Measurements from ENCODE around the gene JUP. TPM values are rescaled to one million over a fixed set of nuclear protein-coding genes. Genes with fewer than 3 reads are reported as not detected.
A peak's percentile ranks its signal among the peaks of the same experiment; 100 is the strongest.

The JUP gene
- total RNA-seq, 1 donor from 2014 or later: 330 TPM

GRCh38 chr17:41738801-41739112 is 47.8 kb downstream of the JUP start:
- Mint-ChIP-seq H3K4me3 (ENCODE audit: unreplicated experiment) (no peak overlapping the region), H3K27me3 (ENCODE audit: unreplicated experiment) (peaks cover 6% of the 10 kb centered on the region), H3K27ac (ENCODE audit: unreplicated experiment) (no peak overlapping the region), H3K4me1 (ENCODE audit: unreplicated experiment) (peaks cover 18% of the 10 kb centered on the region), H3K36me3 (ENCODE audit: low read depth, unreplicated experiment) (peaks cover 4% of the 10 kb centered on the region), H3K9me3 (ENCODE audit: unreplicated experiment) (no peaks in the 10 kb centered on the region)
- no peak for DNase-seq (ENCODE audit: low spot score)
- no peak for TF ChIP-seq CTCF (IDR thresholded peaks at IDR 0.05; ENCODE audit: unreplicated experiment)

GRCh38 chr17:41738077-41738800 is 48.3 kb downstream of the JUP start:
- Mint-ChIP-seq H3K27ac (ENCODE audit: unreplicated experiment) (no peak overlapping the region), H3K9me3 (ENCODE audit: unreplicated experiment) (no peaks in the 10 kb centered on the region), H3K27me3 (ENCODE audit: unreplicated experiment) (peaks cover 6% of the 10 kb centered on the region), H3K4me1 (ENCODE audit: unreplicated experiment) (peaks cover 21% of the 10 kb centered on the region), H3K36me3 (ENCODE audit: low read depth, unreplicated experiment) (peaks cover 8% of the 10 kb centered on the region), H3K4me3 (ENCODE audit: unreplicated experiment) (no peak overlapping the region)
- DNase-seq (ENCODE audit: low spot score): peak; percentile 87
- peak; percentile 97 for TF ChIP-seq CTCF (IDR thresholded peaks at IDR 0.05; ENCODE audit: unreplicated experiment)

DNA sequence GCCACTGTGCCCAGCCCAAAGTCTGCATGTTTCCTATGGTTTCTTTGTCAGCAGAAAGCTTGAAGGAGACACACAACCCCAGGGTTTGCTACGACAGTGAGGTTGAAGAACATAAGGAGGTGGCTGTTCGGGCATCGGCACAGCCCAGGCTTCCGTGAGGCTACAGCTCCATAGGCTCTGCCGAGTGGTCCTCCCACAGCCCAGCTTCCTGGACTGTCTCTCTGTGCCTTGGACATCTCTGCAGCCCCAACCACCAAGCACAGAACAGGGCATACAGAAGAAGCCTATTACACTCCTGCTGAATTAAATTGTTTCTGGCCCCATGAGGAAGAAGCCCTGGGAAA is 48.9 kb downstream of the JUP start:
- H3K36me3 Mint-ChIP-seq (ENCODE audit: low read depth, unreplicated experiment): peaks cover 8% of the 10 kb centered on the region
- H3K4me1 Mint-ChIP-seq (ENCODE audit: unreplicated experiment): peaks cover 21% of the 10 kb centered on the region
- no peak overlapping the region for H3K27ac Mint-ChIP-seq (ENCODE audit: unreplicated experiment)
- H3K9me3 Mint-ChIP-seq (ENCODE audit: unreplicated experiment): no peaks in the 10 kb centered on the region
- no peak overlapping the region for H3K4me3 Mint-ChIP-seq (ENCODE audit: unreplicated experiment)
- no peak for DNase-seq (ENCODE audit: low spot score)
- TF ChIP-seq CTCF (IDR thresholded peaks at IDR 0.05; ENCODE audit: unreplicated experiment): no peak
- peaks cover 6% of the 10 kb centered on the region for H3K27me3 Mint-ChIP-seq (ENCODE audit: unreplicated experiment)

GRCh38 chr17:41736983-41737679 is 49.4 kb downstream of the JUP start:
- peaks cover 8% of the 10 kb centered on the region for H3K36me3 Mint-ChIP-seq (ENCODE audit: low read depth, unreplicated experiment)
- no peak for DNase-seq (ENCODE audit: low spot score)
- no peaks in the 10 kb centered on the region for H3K9me3 Mint-ChIP-seq (ENCODE audit: unreplicated experiment)
- H3K4me1 Mint-ChIP-seq (ENCODE audit: unreplicated experiment): peaks cover 21% of the 10 kb centered on the region
- TF ChIP-seq CTCF (IDR thresholded peaks at IDR 0.05; ENCODE audit: unreplicated experiment): no peak
- no peak overlapping the region for H3K27ac Mint-ChIP-seq (ENCODE audit: unreplicated experiment)
- no peak overlapping the region for H3K4me3 Mint-ChIP-seq (ENCODE audit: unreplicated experiment)
- H3K27me3 Mint-ChIP-seq (ENCODE audit: unreplicated experiment): peaks cover 6% of the 10 kb centered on the region

- peak overlapping the region; percentile 49 for H3K4me3 Mint-ChIP-seq (ENCODE audit: unreplicated experiment)
- DNase-seq (ENCODE audit: low spot score): no peak
- H3K9me3 Mint-ChIP-seq (ENCODE audit: unreplicated experiment): no peaks in the 10 kb centered on the region
- H3K36me3 Mint-ChIP-seq (ENCODE audit: low read depth, unreplicated experiment): peaks cover 13% of the 10 kb centered on the region
- peaks cover 28% of the 10 kb centered on the region for H3K4me1 Mint-ChIP-seq (ENCODE audit: unreplicated experiment)
- H3K27me3 Mint-ChIP-seq (ENCODE audit: unreplicated experiment): peaks cover 3% of the 10 kb centered on the region
- H3K27ac Mint-ChIP-seq (ENCODE audit: unreplicated experiment): no peak overlapping the region
- TF ChIP-seq CTCF (IDR thresholded peaks at IDR 0.05; ENCODE audit: unreplicated experiment): no peak
These were observed 50.8 kb downstream of the JUP start for GRCh38 chr17:41735744-41736143.
